PC-3 (cell line): ENCODE results near the gene CTSD.

ENCODE experiments used
- CTCF ChIP-seq: fragments of 300-600 bp; sonication (generic); conservative IDR thresholded peaks from 2 replicates; pipeline ENCODE4 v1.5.1; 2017; ENCODE audit warnings: antibody characterized with exemption, low read depth, mild to moderate bottlenecking, low read length
- EZH2 ChIP-seq: fragments of 300-600 bp; sonication (generic); IDR thresholded peaks from one replicate; pipeline ENCODE4 v1.6.1; 2017; ENCODE audit warnings: antibody characterized with exemption, mild to moderate bottlenecking, low read length; ENCODE audit not compliant: unreplicated experiment

- no peak for TF ChIP-seq CTCF
- TF ChIP-seq EZH2: no peak
These were observed 16.6 kb downstream of the CTSD start for GRCh38 chr11:1746956-1747752.
